RCC 7860 (cell line): ENCODE results near the gene GTF3C6.
"Not testable (repeated sequence)": the region's sequence is repeated elsewhere in the genome, so short reads cannot be mapped to it uniquely, and the experiment has no call there.

Experiments used
- DNase-seq: peaks from one replicate; pipeline ENCODE4 v3.0.0-alpha.2; 2015; ENCODE audit warnings: low spot score
- FAIRE-seq: peaks from 2 replicates; lab custom pipeline; 2012; peaks lifted over from hg19 to GRCh38; lab: Jason Lieb, UNC

GTF3C6 gene

DNA sequence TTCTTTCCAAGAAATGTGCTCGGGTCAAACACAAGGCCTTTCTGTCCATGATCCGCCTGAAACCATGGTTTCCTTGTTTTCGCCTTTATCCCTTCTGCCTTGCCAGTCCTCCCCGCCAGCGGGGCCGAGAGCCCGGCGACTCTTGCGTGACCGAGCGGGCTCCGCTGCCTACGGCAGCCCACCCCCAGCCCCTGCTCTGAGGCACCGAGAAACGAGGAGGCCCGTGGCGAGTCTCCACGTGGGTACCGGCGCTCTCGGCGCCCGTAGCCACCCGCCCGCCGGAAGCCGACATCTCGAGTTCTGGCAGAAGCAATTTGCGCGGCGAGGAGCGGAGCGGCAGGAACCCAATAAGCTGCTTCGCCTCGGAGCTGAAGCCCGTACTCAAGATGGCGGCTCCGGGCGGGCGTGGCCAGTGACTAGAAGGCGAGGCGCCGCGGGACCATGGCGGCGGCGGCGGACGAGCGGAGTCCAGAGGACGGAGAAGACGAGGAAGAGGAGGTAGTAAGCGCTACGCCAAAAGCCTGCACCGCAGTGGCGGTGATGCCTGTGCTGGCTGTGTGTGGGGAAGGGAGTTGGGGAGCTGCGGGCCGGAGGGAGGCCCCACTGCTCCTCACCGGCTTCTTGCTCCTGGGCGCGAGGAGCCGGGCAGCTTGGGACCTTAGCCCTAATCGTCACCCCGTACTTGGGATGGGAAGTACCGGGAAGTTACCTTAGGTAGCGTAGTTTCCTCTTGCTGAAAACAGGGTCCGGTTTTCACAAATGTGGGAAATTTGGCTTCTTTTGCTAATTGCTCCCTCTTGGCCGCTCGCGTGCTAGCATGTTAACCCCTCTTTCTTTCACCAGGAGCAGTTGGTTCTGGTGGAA, at the start of gene GTF3C6:
Gene GTF3C6, plus strand, starts transcription at position 378 of the 864 bp plus-strand sequence. Its CDS starts 64 bp downstream, at position 442.
- DNase-seq (peak; percentile 79), FAIRE-seq (no peak)

- FAIRE-seq (no peak), DNase-seq (no peak)
Measured at GRCh38 chr6:110930781-110931180, 27.7 kb upstream of the GTF3C6 start.

DNA sequence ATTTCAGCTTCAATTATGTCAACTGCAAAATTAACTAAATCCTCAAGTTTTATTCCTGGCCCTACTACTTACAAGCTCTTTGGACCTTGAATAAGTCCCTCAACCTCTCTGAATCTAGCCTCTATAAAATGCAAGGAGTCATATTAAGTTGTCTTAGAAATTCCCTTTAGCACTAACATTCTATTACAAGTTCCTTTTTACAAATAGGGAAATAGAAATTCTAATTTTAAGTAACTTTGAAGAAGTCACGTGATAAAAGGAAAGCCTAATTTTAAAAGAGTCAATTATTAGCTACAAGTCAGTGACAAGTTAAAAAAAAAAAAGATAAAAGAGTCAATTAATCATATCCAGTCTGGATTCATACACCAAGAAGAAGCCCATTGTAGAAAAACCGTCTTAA, 24.6 kb upstream of the GTF3C6 start:
- DNase-seq: no peak
- FAIRE-seq: no peak

GRCh38 chr6:110934381-110934898, 24.1 kb upstream of the GTF3C6 start:
- no peak for DNase-seq
- FAIRE-seq: no peak

DNA sequence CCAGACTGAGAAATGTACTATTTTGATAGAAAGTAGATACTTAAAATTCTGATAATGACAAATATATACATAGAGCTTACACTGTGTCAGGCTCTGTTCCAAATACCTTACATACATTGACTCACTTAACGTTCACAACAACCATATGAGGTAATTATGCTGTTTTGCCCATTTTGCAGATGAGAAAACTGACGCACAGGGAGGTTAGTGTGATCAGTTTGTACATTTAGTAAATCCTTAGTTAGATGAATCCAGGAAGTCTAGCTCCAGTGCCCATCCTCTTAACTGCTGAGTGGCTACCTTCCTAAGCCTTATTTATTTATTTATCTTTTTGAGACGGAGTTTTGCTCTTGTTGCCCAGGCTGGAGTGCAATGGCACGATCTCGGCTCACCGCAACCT, 23.3 kb upstream of the GTF3C6 start:
- FAIRE-seq: no peak
- no peak for DNase-seq

GRCh38 chr6:110938171-110938570, 20.3 kb upstream of the GTF3C6 start:
- FAIRE-seq (no peak), DNase-seq (peak; percentile 52)

GRCh38 chr6:110939429-110940200, 18.9 kb upstream of the GTF3C6 start:
- FAIRE-seq (no peak), DNase-seq (no peak)

DNA sequence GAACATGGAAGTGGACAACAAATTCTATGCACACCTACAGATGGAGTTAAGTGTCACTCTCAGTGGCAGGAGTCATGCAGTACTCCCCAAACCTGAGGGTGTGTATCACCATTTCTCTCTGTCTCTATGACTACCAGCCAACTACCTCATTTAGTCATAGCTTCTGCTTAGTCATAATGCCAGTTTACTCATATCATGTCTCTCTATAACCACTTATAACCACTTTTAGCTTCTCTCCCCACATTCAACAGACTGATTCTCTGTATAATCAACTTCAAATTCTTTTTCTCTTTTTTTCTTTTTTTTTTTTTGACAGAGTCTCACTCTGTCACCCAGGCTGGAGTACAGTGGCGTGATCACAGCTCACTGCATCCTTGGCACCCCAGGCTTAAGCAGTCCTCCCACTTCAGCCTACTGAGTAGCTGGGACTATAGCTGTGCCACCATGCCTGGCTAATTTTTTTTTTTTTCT, 13.8 kb upstream of the GTF3C6 start:
- DNase-seq (peak; percentile 97), FAIRE-seq (peak; percentile 89)

- DNase-seq (peak; percentile 15), FAIRE-seq (no peak)
Measured at GRCh38 chr6:110946498-110946897, 12.0 kb upstream of the GTF3C6 start.

DNA sequence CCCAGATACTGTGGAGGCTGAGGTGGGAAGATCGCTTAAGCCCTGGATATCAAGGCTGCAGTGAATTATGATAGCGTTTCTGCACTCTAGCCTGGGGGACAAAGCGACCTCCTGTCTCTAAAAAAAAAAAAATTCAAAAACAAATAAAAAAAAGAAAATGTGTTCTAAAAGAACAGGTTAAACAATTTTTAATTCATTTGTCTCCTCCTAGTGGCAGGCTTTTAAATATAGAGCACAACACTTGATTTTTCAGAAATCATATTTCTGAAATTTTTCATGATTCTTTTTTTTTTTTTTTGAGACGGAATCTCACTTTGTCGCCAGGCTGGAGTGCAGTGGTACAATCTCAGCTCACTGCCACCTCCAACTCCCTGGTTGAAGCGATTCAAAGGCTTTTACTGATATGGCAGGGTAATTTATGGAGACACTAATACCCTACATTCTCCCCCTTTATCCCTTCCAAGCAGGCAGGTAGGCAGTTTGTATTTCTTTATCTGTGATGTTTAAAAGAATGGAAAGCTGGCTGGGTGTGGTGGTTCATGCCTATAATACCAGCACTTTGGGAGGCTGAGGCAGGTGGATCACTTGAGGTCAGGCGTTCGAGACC, 8.7 kb upstream of the GTF3C6 start:
- FAIRE-seq: no peak

DNA sequence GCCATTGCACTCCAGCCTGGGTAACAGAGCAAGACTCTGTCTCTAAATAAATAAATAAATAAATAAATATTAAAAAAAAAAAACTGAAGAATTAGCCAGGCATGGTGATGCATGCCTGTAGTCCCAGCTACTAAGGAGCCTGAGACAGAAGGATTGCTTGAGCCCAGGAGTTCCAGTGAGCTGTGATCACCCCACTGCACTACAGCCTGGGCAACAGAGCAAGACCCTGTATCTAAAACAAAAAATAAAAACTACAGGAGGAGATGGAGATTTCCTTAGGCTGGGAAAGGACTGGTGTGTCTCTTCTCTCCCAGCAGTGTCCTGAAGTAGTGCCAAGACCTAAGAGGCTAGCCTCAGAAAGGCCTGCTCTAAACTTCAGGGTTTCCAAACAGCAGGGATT, 8.1 kb upstream of the GTF3C6 start:
- no peak for FAIRE-seq
- DNase-seq: no peak

More for the DNA sequence above, 8.7 kb upstream of the GTF3C6 start:
- no peak for DNase-seq

DNA sequence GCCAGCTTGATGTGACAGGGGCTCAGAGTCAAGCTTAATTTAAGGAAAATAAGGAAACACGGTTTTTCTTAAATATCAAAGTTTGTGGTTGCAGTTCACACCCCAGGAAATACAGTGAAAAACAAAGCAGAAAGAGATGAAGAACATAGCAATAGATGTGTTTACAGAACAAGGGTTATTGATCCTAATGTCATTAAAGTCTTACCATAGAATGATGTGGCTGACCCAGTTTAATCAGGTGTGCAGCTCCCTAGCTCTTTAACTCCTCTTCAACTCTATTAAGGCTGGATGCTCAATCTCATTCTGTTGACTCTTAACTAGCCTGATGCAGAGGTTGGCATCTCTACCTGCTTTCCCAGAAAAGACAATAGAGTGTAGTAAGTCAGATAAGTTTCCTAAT, 7.5 kb upstream of the GTF3C6 start:
- no peak for DNase-seq
- no peak for FAIRE-seq

DNA sequence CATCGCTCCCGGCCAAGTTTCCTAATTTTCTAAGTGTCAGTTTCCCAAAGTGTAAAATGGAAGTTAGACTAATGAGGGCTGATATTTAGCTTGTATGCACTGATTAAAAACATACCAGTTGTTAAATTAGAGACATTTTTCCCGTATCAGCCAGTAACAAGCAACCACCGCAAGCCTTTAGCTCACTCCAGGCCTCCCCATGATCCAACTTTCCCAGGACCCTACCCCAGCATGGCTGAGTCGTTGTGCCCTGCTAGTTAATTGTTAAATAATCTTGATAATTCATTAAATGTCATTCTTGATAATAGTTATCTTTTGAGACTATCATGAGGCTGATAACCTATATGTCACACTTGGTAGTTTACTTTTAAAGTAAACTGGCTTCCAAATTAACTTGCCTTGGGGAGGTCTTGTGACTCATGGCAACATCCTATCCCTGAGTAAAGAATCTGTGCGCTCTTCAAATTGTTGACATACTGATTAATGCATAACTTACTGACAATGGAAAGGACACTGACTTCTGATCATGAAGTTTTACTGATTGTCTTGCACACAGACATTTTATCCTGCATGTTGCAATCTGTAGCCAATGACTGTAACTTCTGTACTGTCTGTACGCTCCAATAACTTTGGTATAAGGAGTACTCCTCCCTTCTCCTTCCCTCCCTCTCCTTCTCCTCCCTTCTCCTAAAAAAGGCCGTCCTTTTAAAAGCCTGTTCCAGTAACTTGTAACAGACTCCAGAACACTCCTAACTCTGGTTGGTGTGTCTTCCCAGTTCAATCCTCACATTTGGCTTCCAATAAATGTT, 6.3 kb upstream of the GTF3C6 start:
- peak; percentile 96 for FAIRE-seq
- peak; percentile 93 for DNase-seq

- no peak for FAIRE-seq
- no peak for DNase-seq
Measured at GRCh38 chr6:110953633-110954303, 4.7 kb upstream of the GTF3C6 start.

GRCh38 chr6:110960014-110960390, 1.5 kb downstream of the GTF3C6 start:
- no peak for FAIRE-seq
- DNase-seq: no peak

GRCh38 chr6:110962636-110963035, 4.1 kb downstream of the GTF3C6 start:
- DNase-seq, FAIRE-seq: not testable (repeated sequence)

DNA sequence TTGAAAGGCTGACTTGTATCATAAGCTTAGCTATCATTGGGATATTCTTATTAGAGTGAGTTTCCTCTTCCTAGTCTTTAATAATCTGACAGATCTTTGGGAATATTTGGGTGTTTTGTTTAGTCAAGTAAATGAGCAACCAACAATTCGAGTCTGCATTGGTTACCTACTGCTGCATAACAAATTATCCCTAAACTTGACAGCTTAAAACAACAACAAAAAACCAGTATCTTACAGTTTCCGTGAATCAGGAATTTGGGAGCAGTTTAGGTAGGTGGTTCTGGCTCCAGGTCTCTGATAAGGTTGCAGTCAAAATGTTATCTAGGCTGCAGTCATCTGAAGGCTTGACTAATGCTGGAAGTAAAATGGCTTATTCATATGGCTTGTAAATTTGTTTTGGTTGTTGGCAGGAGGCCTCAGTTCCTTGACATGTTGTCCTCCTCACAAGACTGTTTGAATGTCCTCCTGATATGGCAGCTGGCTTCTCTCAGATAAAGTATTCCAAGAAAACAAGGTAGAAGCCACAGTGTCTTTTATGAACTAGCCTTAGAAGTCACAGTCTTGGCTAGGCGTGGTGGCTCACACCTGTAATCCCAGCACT, 7.2 kb downstream of the GTF3C6 start:
- DNase-seq: no peak
- FAIRE-seq: no peak

- DNase-seq, FAIRE-seq: not testable (repeated sequence)
Measured at GRCh38 chr6:110968661-110969060, 10.2 kb downstream of the GTF3C6 start.

DNA sequence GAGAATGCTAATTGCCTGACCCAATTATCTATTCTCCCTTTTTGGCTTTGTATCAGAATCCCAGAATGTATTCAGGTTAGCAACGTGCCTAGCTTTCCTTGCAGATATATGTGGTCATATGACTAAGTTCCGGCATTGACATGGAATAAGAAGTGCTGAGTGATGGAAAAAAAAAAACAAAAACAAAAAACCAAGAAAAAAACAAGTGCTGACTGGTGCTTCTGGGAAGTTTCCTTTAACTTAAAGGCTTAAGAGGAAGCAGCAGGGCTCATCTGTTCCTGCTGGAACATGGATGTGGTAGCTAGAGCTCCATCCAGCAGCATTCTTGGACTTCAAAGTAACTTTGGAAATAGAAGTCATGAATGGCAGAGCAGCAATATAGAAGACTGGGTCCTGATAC, 13.0 kb downstream of the GTF3C6 start:
- DNase-seq (no peak), FAIRE-seq (no peak)
